Bronchial epithelial cell (primary cell): Measurements from ENCODE around the gene LENG8. TPM values are rescaled to one million over a fixed set of nuclear protein-coding genes. Genes with fewer than 3 reads are reported as not detected.
"Not testable (repeated sequence)": the region's sequence is repeated elsewhere in the genome, so short reads cannot be mapped to it uniquely, and the experiment has no call there.

Experiments used
- DNase-seq: peaks from one replicate; pipeline ENCODE4 v3.0.0-alpha.2; 2010; ENCODE audit warnings: low read depth
- FAIRE-seq: peaks from 2 replicates; lab custom pipeline; 2011; peaks lifted over from hg19 to GRCh38; lab: Jason Lieb, UNC
- H3K27me3 ChIP-seq: 2 replicates; pipeline ENCODE4 v1.5.1; 2011; ENCODE audit warnings: low read length; ENCODE audit not compliant: control insufficient read depth, insufficient read depth
- H3K36me3 ChIP-seq: 2 replicates; pipeline ENCODE4 v1.5.1; 2011; ENCODE audit warnings: low read length; ENCODE audit not compliant: control insufficient read depth, insufficient read depth
- H3K4me3 ChIP-seq: 2 replicates; pipeline ENCODE4 v1.5.1; 2011; ENCODE audit warnings: mild to moderate bottlenecking, low read depth, low read length, control low read depth
- CTCF ChIP-seq: IDR thresholded peaks from 2 replicates; pipeline ENCODE4 v1.5.1; 2011; ENCODE audit warnings: mild to moderate bottlenecking, moderate library complexity, low read length, control low read depth, inconsistent platforms; ENCODE audit not compliant: insufficient read depth, severe bottlenecking
- total RNA-seq: library from RNA; depleted of rRNA; stranded (reverse); fragments of >200 nt; gene quantifications from 2 replicates; pipeline ENCODE4 v1.2.1, GENCODE V29; 2014

LENG8 gene
- total RNA-seq, 1 donor from 2014 or later, result 26.3 TPM

- Histone ChIP-seq H3K36me3 (peaks cover 9% of the 10 kb centered on the region), H3K4me3 (peak within 1 kb of the TSS; percentile 82), H3K27me3 (no peaks in the 10 kb centered on the region)
- DNase-seq, result peak; percentile 97
- TF ChIP-seq CTCF, result no peak
- FAIRE-seq, result no peak
Observed at GRCh38 chr19:54463531-54464043, 14.6 kb downstream of the LENG8 start, which contains the start of gene LENG9. Gene LENG9, minus strand, starts transcription at chr19:54463778. Its CDS starts 252 bp downstream, at chr19:54463526.

GRCh38 chr19:54464044-54464629 is 15.1 kb downstream of the LENG8 start:
- TF ChIP-seq CTCF, result no peak
- peaks cover 9% of the 10 kb centered on the region for H3K36me3 ChIP-seq
- FAIRE-seq, result peak; percentile 43

GRCh38 chr19:54464630-54465425 is 15.8 kb downstream of the LENG8 start:
- FAIRE-seq (no peak), DNase-seq (peak; percentile 66)
- H3K27me3 ChIP-seq, result no peaks in the 10 kb centered on the region
- no peak for TF ChIP-seq CTCF
- peaks cover 7% of the 10 kb centered on the region for H3K36me3 ChIP-seq
- H3K4me3 ChIP-seq, result peak overlapping the region; percentile 82

More at GRCh38 chr19:54464044-54464629, 15.1 kb downstream of the LENG8 start:
- H3K27me3 ChIP-seq, result no peaks in the 10 kb centered on the region
- peak; percentile 98 for DNase-seq
- H3K4me3 ChIP-seq, result peak overlapping the region; percentile 82

GRCh38 chr19:54465426-54466109 is 16.6 kb downstream of the LENG8 start:
- Histone ChIP-seq H3K36me3 (peaks cover 5% of the 10 kb centered on the region), H3K4me3 (peak overlapping the region; percentile 82), H3K27me3 (no peaks in the 10 kb centered on the region)
- no peak for FAIRE-seq
- TF ChIP-seq CTCF, result no peak
- no peak for DNase-seq

- H3K27me3 ChIP-seq, H3K4me3 ChIP-seq, FAIRE-seq: not testable (repeated sequence)
Observed at GRCh38 chr19:54466110-54466480, 17.1 kb downstream of the LENG8 start.

GRCh38 chr19:54469496-54469934 is 20.5 kb downstream of the LENG8 start:
- DNase-seq, result peak; percentile 67
- Histone ChIP-seq H3K4me3 (no peak overlapping the region), H3K27me3 (no peaks in the 10 kb centered on the region), H3K36me3 (no peaks in the 10 kb centered on the region)
- TF ChIP-seq CTCF, result no peak
- no peak for FAIRE-seq

More at GRCh38 chr19:54466110-54466480, 17.1 kb downstream of the LENG8 start:
- DNase-seq, H3K36me3 ChIP-seq: not testable (repeated sequence)
